Adrenal gland (tissue), 12 donors: ENCODE data around the gene CAMK2D. TPM values are rescaled to one million over a fixed set of nuclear protein-coding genes. Genes with fewer than 3 reads are reported as not detected.

ENCODE experiments used
- DNase-seq, 7 donors: peaks; one replicate each; pipeline ENCODE4 v3.0.0-alpha.2; 2019 to 2020
- H3K27ac ChIP-seq, 5 donors: fragments of 200-600 bp; sonication (generic) in 4 of 5; 1 replicate in 3 of 5; 2 replicates in 2 of 5; pipeline versions ENCODE4 v1.5.1 to v1.8.0; 2016 to 2020; ENCODE audit warnings: mild to moderate bottlenecking in 1 of 5
- H3K27me3 ChIP-seq: fragments of 200-600 bp; 2 replicates; pipeline ENCODE4 v1.8.0; 2021
- H3K36me3 ChIP-seq, 2 donors: fragments of 200-600 bp; replicated peaks in 1 of 2; 1 replicate in 1 of 2; 2 replicates in 1 of 2; pipeline versions ENCODE4 v1.5.1 to v1.8.0; 2018 to 2022
- H3K4me1 ChIP-seq, 2 donors: fragments of 200-600 bp; replicated peaks in 1 of 2; 1 replicate in 1 of 2; 2 replicates in 1 of 2; pipeline versions ENCODE4 v1.5.1 to v1.8.0; 2018 to 2021
- H3K4me3 ChIP-seq, 4 donors: fragments of 200-600 bp; sonication (generic) in 3 of 4; one replicate each; pipeline ENCODE4 v1.5.1; 2016 to 2018
- H3K9me3 ChIP-seq, 3 donors: fragments of 200-600 bp; sonication (generic) in 1 of 3; replicated peaks in 1 of 3; 1 replicate in 2 of 3; 2 replicates in 1 of 3; pipeline versions ENCODE4 v1.5.1 to v1.8.0; 2016 to 2021
- CTCF ChIP-seq, 6 experiments: fragments of 450-650 bp in 4 of 6; fragments of 200-600 bp in 2 of 6; sonication (generic) in 1 of 6; IDR thresholded peaks; 1 replicate in 5 of 6; 2 replicates in 1 of 6; pipeline versions ENCODE4 v1.5.1 to v1.8.0; 2016 to 2021; ENCODE audit warnings: antibody characterized with exemption in 6 of 6, mild to moderate bottlenecking in 2 of 6, moderate library complexity in 1 of 6
- POLR2A ChIP-seq, 2 donors: fragments of 450-650 bp; IDR thresholded peaks; one replicate each; pipeline ENCODE4 v1.6.1; 2017; ENCODE audit warnings: antibody characterized with exemption in 2 of 2, mild to moderate bottlenecking in 2 of 2, moderate library complexity in 1 of 2
- WGBS, 4 donors: extraction: QIAGEN DNeasy Blood & Tissue Kit in 2 of 4; methylation state at CpG; one replicate each; pipeline versions ENCODE4 v1.1.5 to v1.1.7; 2013 to 2017; 5-methylcytosine and 5-hydroxymethylcytosine counted together
- intact Hi-C, 2 donors: fragments of 100-400 bp; cut with DNase I; formaldehyde crosslinking; loops; one replicate each; pipeline versions ENCODE4 v1.14.1 to v1.15.0; 2022 to 2023
- polyA plus RNA-seq, 3 donors: library from polyadenylated mRNA; stranded (reverse); fragments of 200-250 nt in 2 of 3; fragments of 350-450 nt in 1 of 3; fragmentation: Illumina TruSeq in 1 of 3; extraction: RNeasy Lipid Tissue Mini Kit (QIAGEN cat#74804) in 1 of 3; gene quantifications; one replicate each; pipeline ENCODE4 v1.2.3, GENCODE V29; 2013 to 2014
- total RNA-seq, 9 donors: library from RNA; depleted of rRNA in 4 of 9; stranded (reverse); fragments of >200 nt in 4 of 9; fragments of 120-200 nt in 1 of 9; fragmentation: NEBNext Ultra II Directional in 1 of 9; extraction: Animal tissue kit (Norgen Biotek cat#: 25700) in 1 of 9; gene quantifications; one replicate each; pipeline versions ENCODE4 v1.1.0 to v1.2.4, GENCODE V29; 2013 to 2023
- donor health status: healthy with polysubstance abuse.
- donor health status: Bipolar disorder and iron deficiency.
- donor health status: DM: yes; HTN: yes; CAD: no.
- donor health status: DM: no; HTN: no; CAD: no.
- donor health status: DM: no; HTN: no; CAD: no.
- donor health status: DM: yes; HTN: yes; CAD: no.

CAMK2D gene
- total and polyA plus RNA-seq, 12 donors, result 7.6 to 83.9 (median 33.6) TPM

- no peaks in the 10 kb centered on the region for H3K9me3 ChIP-seq
- 32 to 58% (median 39%) methylated on average over 1 of the region's 1 CpG for WGBS, 4 donors
- H3K27me3 ChIP-seq, result no peaks in the 10 kb centered on the region
- no peak overlapping the region for H3K27ac ChIP-seq
- no peaks in the 10 kb centered on the region for H3K36me3 ChIP-seq
- H3K4me1 ChIP-seq, result no peaks in the 10 kb centered on the region
- DNase-seq, result no peak
- intact Hi-C loops, result no loop called here
- TF ChIP-seq POLR2A (IDR thresholded peaks at IDR 0.05) (no peak), CTCF (IDR thresholded peaks at IDR 0.05) (no peak)
- no peak overlapping the region for H3K4me3 ChIP-seq
These were observed 337.9 kb downstream of the CAMK2D start for GRCh38 chr4:113423631-113424030.

- Histone ChIP-seq H3K4me3 (no peak overlapping the region), H3K4me1 (no peaks in the 10 kb centered on the region), H3K36me3 (no peaks in the 10 kb centered on the region), H3K27ac (no peak overlapping the region), H3K27me3 (no peaks in the 10 kb centered on the region), H3K9me3 (no peaks in the 10 kb centered on the region)
- intact Hi-C loops, result no loop called here
- no peak for DNase-seq
- no peak for TF ChIP-seq CTCF (IDR thresholded peaks at IDR 0.05)
- no peak for TF ChIP-seq POLR2A (IDR thresholded peaks at IDR 0.05)
These were observed 340.6 kb downstream of the CAMK2D start for GRCh38 chr4:113420938-113421337.

- Histone ChIP-seq H3K4me1 (no peaks in the 10 kb centered on the region), H3K36me3 (no peaks in the 10 kb centered on the region), H3K27me3 (no peaks in the 10 kb centered on the region), H3K4me3 (no peak overlapping the region), H3K27ac (no peak overlapping the region), H3K9me3 (no peaks in the 10 kb centered on the region)
- intact Hi-C loops, result no loop called here
- DNase-seq, result no peak
- TF ChIP-seq CTCF (IDR thresholded peaks at IDR 0.05) (no peak), POLR2A (IDR thresholded peaks at IDR 0.05) (no peak)
- 84 to 94% (median 86%) methylated on average over 2 of the region's 2 CpGs for WGBS, 4 donors
These were observed 341.9 kb downstream of the CAMK2D start for GRCh38 chr4:113419631-113420030.

- no peaks in the 10 kb centered on the region for H3K36me3 ChIP-seq
- H3K4me3 ChIP-seq, result no peak overlapping the region
- intact Hi-C loops, result no loop called here
- H3K27ac ChIP-seq, result no peak overlapping the region
- peak; percentile 46 to 83 (median 73) for DNase-seq
- H3K4me1 ChIP-seq, result no peaks in the 10 kb centered on the region
- no peaks in the 10 kb centered on the region for H3K9me3 ChIP-seq
- TF ChIP-seq CTCF (IDR thresholded peaks at IDR 0.05) (no peak), POLR2A (IDR thresholded peaks at IDR 0.05) (no peak)
- no peaks in the 10 kb centered on the region for H3K27me3 ChIP-seq
- WGBS, 4 donors, result 44 to 52% (median 48%) methylated on average over 4 of the region's 4 CpGs
These were observed 350.0 kb downstream of the CAMK2D start for GRCh38 chr4:113411496-113411938.
